Ishikawa (cell line): ENCODE results near the gene ATP6V0B.

Experiments
- CEBPB ChIP-seq: IDR thresholded peaks from 2 replicates; pipeline ENCODE4 v1.6.1; 2012
- CREB1 ChIP-seq: IDR thresholded peaks from 2 replicates; pipeline ENCODE4 v1.6.1; 2012; ENCODE audit warnings: low read depth
- EGR1 ChIP-seq: IDR thresholded peaks from 2 replicates; pipeline ENCODE4 v1.6.1; 2012
- EP300 ChIP-seq: IDR thresholded peaks from 2 replicates; pipeline ENCODE4 v1.6.1; 2012; ENCODE audit warnings: borderline replicate concordance
- FOXM1 ChIP-seq: IDR thresholded peaks from 2 replicates; pipeline ENCODE4 v1.6.1; 2012; ENCODE audit warnings: low read depth, borderline replicate concordance
- NFIC ChIP-seq: IDR thresholded peaks from 2 replicates; pipeline ENCODE4 v1.6.1; 2012
- RAD21 ChIP-seq: IDR thresholded peaks from 2 replicates; pipeline ENCODE4 v1.6.1; 2012; ENCODE audit warnings: low read depth
- TAF1 ChIP-seq: IDR thresholded peaks from 2 replicates; pipeline ENCODE4 v1.6.1; 2012; ENCODE audit warnings: low read depth, mild to moderate bottlenecking
- TCF12 ChIP-seq: IDR thresholded peaks from 2 replicates; pipeline ENCODE4 v1.6.1; 2012; ENCODE audit warnings: low read depth
- TEAD4 ChIP-seq: IDR thresholded peaks from 2 replicates; pipeline ENCODE4 v1.6.1; 2012
- YY1 ChIP-seq: IDR thresholded peaks from 2 replicates; pipeline ENCODE4 v1.6.1; 2012; ENCODE audit warnings: low read depth
- ZBTB7A ChIP-seq: IDR thresholded peaks from 2 replicates; pipeline ENCODE4 v1.6.1; 2012; ENCODE audit warnings: low read depth
- TF ChIP-seq, protein P1 (sequence below): IDR thresholded peaks from 2 replicates; pipeline ENCODE4 v1.6.1; 2012
- TF ChIP-seq, protein P2 (sequence below): IDR thresholded peaks from 2 replicates; pipeline ENCODE4 v1.6.1; 2012
- TF ChIP-seq, protein P3 (sequence below): IDR thresholded peaks from 2 replicates; pipeline ENCODE4 v1.6.1; 2012; ENCODE audit warnings: low read depth, mild to moderate bottlenecking

ATP6V0B gene

DNA sequence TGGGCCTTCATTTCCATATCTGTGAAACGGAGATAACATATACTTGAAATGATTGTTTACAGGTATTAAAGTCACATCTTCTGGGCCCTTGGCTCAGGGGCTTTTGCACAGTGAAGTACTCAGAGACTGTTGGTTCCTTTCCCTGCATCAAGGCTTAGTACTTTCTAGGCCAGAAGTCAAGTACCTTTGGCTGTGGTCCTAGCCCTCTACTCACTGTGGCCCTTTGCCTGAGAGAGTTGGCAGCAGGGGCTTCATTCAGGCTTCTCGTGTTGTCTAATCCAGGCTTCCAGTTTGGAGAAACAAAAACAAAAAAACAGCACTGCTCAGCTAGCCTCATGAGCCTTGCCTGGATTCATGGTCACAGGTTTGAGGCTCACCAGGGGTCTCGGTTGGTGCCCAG, 13.1 kb upstream of the ATP6V0B start:
- TF ChIP-seq TAF1, result no peak
- TF ChIP-seq ZBTB7A, result no peak
- no peak for TF ChIP-seq FOXM1
- no peak for TF ChIP-seq CREB1
- TF ChIP-seq EGR1, result no peak
- TF ChIP-seq, protein P1, sequence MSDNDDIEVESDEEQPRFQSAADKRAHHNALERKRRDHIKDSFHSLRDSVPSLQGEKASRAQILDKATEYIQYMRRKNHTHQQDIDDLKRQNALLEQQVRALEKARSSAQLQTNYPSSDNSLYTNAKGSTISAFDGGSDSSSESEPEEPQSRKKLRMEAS, result no peak
- TF ChIP-seq, protein P2, sequence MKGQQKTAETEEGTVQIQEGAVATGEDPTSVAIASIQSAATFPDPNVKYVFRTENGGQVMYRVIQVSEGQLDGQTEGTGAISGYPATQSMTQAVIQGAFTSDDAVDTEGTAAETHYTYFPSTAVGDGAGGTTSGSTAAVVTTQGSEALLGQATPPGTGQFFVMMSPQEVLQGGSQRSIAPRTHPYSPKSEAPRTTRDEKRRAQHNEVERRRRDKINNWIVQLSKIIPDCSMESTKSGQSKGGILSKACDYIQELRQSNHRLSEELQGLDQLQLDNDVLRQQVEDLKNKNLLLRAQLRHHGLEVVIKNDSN, result no peak
- no peak for TF ChIP-seq CEBPB
- no peak for TF ChIP-seq EP300
- no peak for TF ChIP-seq TEAD4
- TF ChIP-seq TCF12, result no peak
- TF ChIP-seq, protein P3, sequence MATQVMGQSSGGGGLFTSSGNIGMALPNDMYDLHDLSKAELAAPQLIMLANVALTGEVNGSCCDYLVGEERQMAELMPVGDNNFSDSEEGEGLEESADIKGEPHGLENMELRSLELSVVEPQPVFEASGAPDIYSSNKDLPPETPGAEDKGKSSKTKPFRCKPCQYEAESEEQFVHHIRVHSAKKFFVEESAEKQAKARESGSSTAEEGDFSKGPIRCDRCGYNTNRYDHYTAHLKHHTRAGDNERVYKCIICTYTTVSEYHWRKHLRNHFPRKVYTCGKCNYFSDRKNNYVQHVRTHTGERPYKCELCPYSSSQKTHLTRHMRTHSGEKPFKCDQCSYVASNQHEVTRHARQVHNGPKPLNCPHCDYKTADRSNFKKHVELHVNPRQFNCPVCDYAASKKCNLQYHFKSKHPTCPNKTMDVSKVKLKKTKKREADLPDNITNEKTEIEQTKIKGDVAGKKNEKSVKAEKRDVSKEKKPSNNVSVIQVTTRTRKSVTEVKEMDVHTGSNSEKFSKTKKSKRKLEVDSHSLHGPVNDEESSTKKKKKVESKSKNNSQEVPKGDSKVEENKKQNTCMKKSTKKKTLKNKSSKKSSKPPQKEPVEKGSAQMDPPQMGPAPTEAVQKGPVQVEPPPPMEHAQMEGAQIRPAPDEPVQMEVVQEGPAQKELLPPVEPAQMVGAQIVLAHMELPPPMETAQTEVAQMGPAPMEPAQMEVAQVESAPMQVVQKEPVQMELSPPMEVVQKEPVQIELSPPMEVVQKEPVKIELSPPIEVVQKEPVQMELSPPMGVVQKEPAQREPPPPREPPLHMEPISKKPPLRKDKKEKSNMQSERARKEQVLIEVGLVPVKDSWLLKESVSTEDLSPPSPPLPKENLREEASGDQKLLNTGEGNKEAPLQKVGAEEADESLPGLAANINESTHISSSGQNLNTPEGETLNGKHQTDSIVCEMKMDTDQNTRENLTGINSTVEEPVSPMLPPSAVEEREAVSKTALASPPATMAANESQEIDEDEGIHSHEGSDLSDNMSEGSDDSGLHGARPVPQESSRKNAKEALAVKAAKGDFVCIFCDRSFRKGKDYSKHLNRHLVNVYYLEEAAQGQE, result no peak
- no peak for TF ChIP-seq NFIC
- TF ChIP-seq YY1, result no peak
- TF ChIP-seq RAD21, result no peak

DNA sequence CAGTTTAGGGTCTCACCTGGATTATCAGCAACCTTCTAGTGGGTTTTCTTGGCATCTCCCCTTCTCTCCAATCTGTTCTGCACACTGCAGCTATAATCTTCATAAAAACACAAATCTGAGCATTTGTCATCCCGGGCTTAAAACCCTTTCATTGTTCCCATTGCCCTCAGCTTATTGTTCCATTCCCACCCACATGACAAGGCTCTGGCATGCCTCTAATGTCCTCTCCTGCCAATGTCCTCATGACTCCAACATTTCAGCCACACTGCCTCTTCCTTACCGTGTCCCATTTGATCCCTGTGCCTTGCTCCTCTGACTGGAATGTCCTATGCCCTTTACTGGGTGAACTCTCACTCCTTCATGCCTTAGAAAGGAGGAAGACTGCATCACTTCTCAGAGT, 12.4 kb upstream of the ATP6V0B start:
- TF ChIP-seq RAD21 (no peak), YY1 (no peak), TCF12 (no peak), TAF1 (no peak), CREB1 (no peak)
- TF ChIP-seq, protein P2, result no peak

DNA sequence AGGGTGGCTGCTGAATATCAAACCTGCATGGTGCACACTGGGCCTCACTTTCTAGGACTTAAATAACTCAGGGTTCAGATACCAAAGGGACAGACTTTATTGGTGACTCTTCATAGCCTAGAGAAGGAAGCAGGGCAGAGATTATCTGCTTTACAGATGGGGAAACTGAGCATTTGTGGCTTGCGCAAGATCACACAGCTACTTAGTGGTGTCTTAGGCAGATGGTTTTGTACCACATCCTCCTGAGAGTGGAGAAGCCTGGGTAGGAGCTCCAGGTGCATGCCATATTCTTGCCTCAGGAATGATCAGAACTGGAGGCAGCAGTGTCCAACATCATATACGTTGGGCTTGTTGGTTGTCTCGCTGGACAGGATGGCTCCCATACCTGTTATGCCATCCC, 11.8 kb upstream of the ATP6V0B start:
- TF ChIP-seq CREB1 (no peak), TCF12 (no peak), FOXM1 (no peak), TEAD4 (no peak), RAD21 (no peak), EGR1 (no peak), EP300 (no peak)
- TF ChIP-seq, protein P2, result no peak
- TF ChIP-seq, protein P3, result no peak
- TF ChIP-seq, protein P1, result no peak

DNA sequence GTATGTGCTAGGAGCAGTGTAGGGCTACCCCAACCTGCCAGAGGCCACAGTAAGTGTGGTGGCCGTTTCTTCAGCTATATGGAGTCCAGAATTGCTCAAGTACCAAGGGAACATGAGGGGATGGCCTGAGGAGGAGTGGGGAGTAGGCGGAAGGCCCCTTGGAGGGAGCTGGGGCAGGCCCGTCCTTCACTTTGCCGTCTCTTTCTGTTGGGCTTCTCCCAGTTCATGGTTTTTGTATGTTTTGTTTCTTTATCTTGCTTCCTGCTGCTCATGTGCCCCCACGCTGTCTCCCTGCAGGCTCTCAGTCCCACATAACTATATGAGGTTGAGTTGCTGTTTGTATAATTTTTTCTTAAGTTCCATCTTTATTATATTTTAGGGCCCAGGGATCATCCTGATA, 10.9 kb upstream of the ATP6V0B start:
- TF ChIP-seq, protein P3, result no peak
- TF ChIP-seq TCF12 (no peak), TAF1 (no peak), NFIC (no peak), YY1 (no peak), RAD21 (no peak), EGR1 (no peak), CEBPB (no peak), CREB1 (no peak), ZBTB7A (no peak), EP300 (no peak), TEAD4 (no peak), FOXM1 (no peak)
- TF ChIP-seq, protein P1, result no peak
- TF ChIP-seq, protein P2, result no peak
